Gastrocnemius medialis (tissue), 4 donors: Measurements from ENCODE around the gene ARHGAP28. TPM values are rescaled to one million over a fixed set of nuclear protein-coding genes. Genes with fewer than 3 reads are reported as not detected.

Experiments used
- ATAC-seq, 2 donors: fragments of 150-250 bp; one replicate each; pipeline ENCODE4 v1.9.1; 2016
- DNase-seq, 2 donors: peaks; one replicate each; pipeline ENCODE4 v3.0.0-alpha.2; 2019
- H3K27ac ChIP-seq, 4 donors: fragments of 200-600 bp; sonication (generic); 1 replicate in 1 of 4; 2 replicates in 3 of 4; pipeline ENCODE4 v1.5.1; 2016 to 2018; ENCODE audit warnings: mild to moderate bottlenecking in 2 of 4, moderate library complexity in 1 of 4
- H3K27me3 ChIP-seq, 3 donors: fragments of 200-600 bp; sonication (generic) in 2 of 3; 1 replicate in 1 of 3; 2 replicates in 2 of 3; pipeline versions ENCODE4 v1.5.1 to v1.6.0; 2016 to 2019; ENCODE audit warnings: mild to moderate bottlenecking in 1 of 3, moderate library complexity in 1 of 3
- H3K36me3 ChIP-seq, 2 donors: fragments of 200-600 bp; sonication (generic) in 1 of 2; one replicate each; pipeline ENCODE4 v1.5.1; 2017 to 2018
- H3K4me1 ChIP-seq, 2 donors: fragments of 200-600 bp; sonication (generic) in 1 of 2; one replicate each; pipeline ENCODE4 v1.5.1; 2016 to 2017; ENCODE audit warnings: mild to moderate bottlenecking in 2 of 2
- H3K4me3 ChIP-seq, 4 donors: fragments of 200-600 bp; sonication (generic) in 3 of 4; 1 replicate in 1 of 4; 2 replicates in 3 of 4; pipeline ENCODE4 v1.5.1; 2016 to 2019; ENCODE audit warnings: mild to moderate bottlenecking in 2 of 4
- H3K9me3 ChIP-seq, 3 donors: fragments of 200-600 bp; sonication (generic) in 2 of 3; 1 replicate in 1 of 3; 2 replicates in 2 of 3; pipeline ENCODE4 v1.5.1; 2016 to 2019
- CTCF ChIP-seq, 5 experiments: fragments of 450-650 bp in 3 of 5; fragments of 200-600 bp in 2 of 5; sonication (generic) in 2 of 5; IDR thresholded peaks in 4 of 5; conservative IDR thresholded peaks in 1 of 5; 1 replicate in 4 of 5; 2 replicates in 1 of 5; pipeline ENCODE4 v1.5.1; 2016 to 2019; ENCODE audit warnings: antibody characterized with exemption in 5 of 5, mild to moderate bottlenecking in 3 of 5, moderate library complexity in 3 of 5
- POLR2A ChIP-seq, 2 donors: fragments of 450-650 bp; IDR thresholded peaks; one replicate each; pipeline ENCODE4 v1.6.1; 2017; ENCODE audit warnings: antibody characterized with exemption in 2 of 2, mild to moderate bottlenecking in 2 of 2, moderate library complexity in 2 of 2
- in situ Hi-C, 4 donors: fragments of 200-750 bp; cut with MboI; loops; one replicate each; pipeline versions ENCODE4 v1.15.0 to v1.8.0; 2017; ENCODE audit warnings: low sequenced_read_pairs in 4 of 4
- intact Hi-C: fragments of 100-400 bp; cut with DNase I; formaldehyde crosslinking; loops from one replicate; pipeline ENCODE4 v1.15.1; 2023; ENCODE audit warnings: low total_unique reads
- total RNA-seq, 4 donors: library from RNA; depleted of rRNA; stranded (reverse); fragments of >200 nt; gene quantifications; one replicate each; pipeline versions ENCODE4 v1.1.0 to v1.2.3, GENCODE V29; 2016

ARHGAP28 gene
- total RNA-seq, 4 donors from 2014 or later = 4.6 to 17.9 (median 6.2) TPM

DNA sequence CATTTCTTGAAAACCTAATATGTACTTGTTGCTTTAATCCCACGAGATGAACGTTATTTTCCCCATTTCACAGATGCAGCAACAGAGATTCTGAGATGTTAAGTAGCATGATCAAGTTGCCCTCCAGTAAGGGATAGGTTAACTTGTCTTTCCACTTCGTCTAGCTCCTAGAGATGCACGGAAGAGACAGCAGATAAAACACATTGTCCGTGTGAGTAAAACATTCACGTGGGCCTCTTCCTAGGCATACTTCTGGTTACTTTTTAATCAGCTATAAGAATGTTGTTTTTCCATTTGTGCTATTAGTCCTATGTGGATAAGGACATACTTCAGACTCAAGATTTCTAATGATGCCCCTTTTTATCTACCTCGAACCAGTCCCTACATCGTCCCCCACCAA, 1.2 kb upstream of the ARHGAP28 start:
- ATAC-seq (no peak), DNase-seq (no peak)
- Histone ChIP-seq H3K27ac (peak overlapping the region; percentile 80 to 88 (median 88)), H3K9me3 (no peaks in the 10 kb centered on the region), H3K4me1 (peaks cover 11 to 28% of the 10 kb centered on the region in 2 donors), H3K27me3 (no peaks in the 10 kb centered on the region), H3K4me3 (no peak overlapping the region), H3K36me3 (no peaks in the 10 kb centered on the region)
- intact Hi-C loops (loop anchor here (5.0 to 10.0 kb wide), 3 partner anchors 106 to 149 kb away; no protein-coding TSS in a partner anchor), in situ Hi-C loops (loop anchor here in 1 of 4 donors (10.0 kb wide), 1 partner anchor 156 kb away; no protein-coding TSS in a partner anchor)
- TF ChIP-seq CTCF (IDR thresholded peaks at IDR 0.05 in 4 of 5, conservative IDR thresholded peaks at IDR 0.05 in 1 of 5) (no peak), POLR2A (IDR thresholded peaks at IDR 0.05) (no peak)

GRCh38 chr18:6728809-6729246, 688 bp upstream of the ARHGAP28 start:
- intact Hi-C loops = loop anchor here (5.0 to 10.0 kb wide), 3 partner anchors 106 to 148 kb away; no protein-coding TSS in a partner anchor
- in situ Hi-C loops = loop anchor here in 1 of 4 donors (10.0 kb wide), 1 partner anchor 156 kb away; no protein-coding TSS in a partner anchor
- DNase-seq (no peak), ATAC-seq (peak; percentile 34 to 37)
- peak overlapping the region; percentile 80 to 88 (median 88) for H3K27ac ChIP-seq
- no peak for TF ChIP-seq CTCF (IDR thresholded peaks at IDR 0.05 in 4 of 5, conservative IDR thresholded peaks at IDR 0.05 in 1 of 5)
- TF ChIP-seq POLR2A (IDR thresholded peaks at IDR 0.05) = no peak
- H3K27me3 ChIP-seq = no peaks in the 10 kb centered on the region
- no peaks in the 10 kb centered on the region for H3K9me3 ChIP-seq
- H3K36me3 ChIP-seq = no peaks in the 10 kb centered on the region
- H3K4me3 ChIP-seq = peak overlapping the region; percentile 22 to 67 (median 61)
- H3K4me1 ChIP-seq = peaks cover 11 to 32% of the 10 kb centered on the region in 2 donors

GRCh38 chr18:6730416-6731221, 1.1 kb downstream of the ARHGAP28 start:
- intact Hi-C loops = loop anchor here (2.0 to 5.0 kb wide), 2 partner anchors 52 to 1433 kb away; partner anchors contain the start of gene ZBTB14
- peak overlapping the region; percentile 80 to 88 (median 88) for H3K27ac ChIP-seq
- no peak for DNase-seq

DNA sequence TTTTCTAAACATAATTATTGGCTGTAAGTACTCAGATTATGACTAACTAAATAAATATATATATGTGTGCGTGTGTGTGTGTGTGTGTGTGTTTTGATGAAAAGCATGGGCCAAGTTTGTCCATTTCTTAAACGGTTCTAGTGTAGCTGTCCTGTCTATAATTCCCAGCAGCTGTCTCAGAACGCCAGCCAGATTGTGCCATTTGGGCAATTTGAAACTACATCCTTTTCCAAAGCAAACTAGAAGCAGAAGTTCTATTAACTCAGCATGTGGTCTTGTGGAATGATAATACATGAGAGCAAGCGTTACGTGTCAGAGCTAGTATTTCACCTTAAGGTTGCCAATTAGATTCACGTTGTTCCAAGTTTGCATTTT, 1.7 kb downstream of the ARHGAP28 start:
- Histone ChIP-seq H3K36me3 (no peaks in the 10 kb centered on the region), H3K27ac (peak overlapping the region; percentile 80 to 88 (median 88)), H3K9me3 (no peaks in the 10 kb centered on the region), H3K4me1 (peaks cover 11 to 35% of the 10 kb centered on the region in 2 donors), H3K27me3 (no peaks in the 10 kb centered on the region), H3K4me3 (peak overlapping the region in 3 of 4 donors; percentile 60 to 67 (median 65))
- in situ Hi-C loops = no loop called here
- DNase-seq = peak; percentile 42 to 58
- intact Hi-C loops = loop anchor here (2.0 to 5.0 kb wide), 2 partner anchors 52 to 1434 kb away; partner anchors contain the start of gene ZBTB14
- TF ChIP-seq CTCF (IDR thresholded peaks at IDR 0.05 in 4 of 5, conservative IDR thresholded peaks at IDR 0.05 in 1 of 5) = no peak
- TF ChIP-seq POLR2A (IDR thresholded peaks at IDR 0.05) = no peak
- peak; percentile 53 to 67 for ATAC-seq

More at GRCh38 chr18:6730416-6731221, 1.1 kb downstream of the ARHGAP28 start:
- Histone ChIP-seq H3K27me3 (no peaks in the 10 kb centered on the region), H3K36me3 (no peaks in the 10 kb centered on the region), H3K4me1 (peaks cover 11 to 35% of the 10 kb centered on the region in 2 donors), H3K4me3 (peak overlapping the region; percentile 60 to 67 (median 64)), H3K9me3 (no peaks in the 10 kb centered on the region)
- TF ChIP-seq CTCF (IDR thresholded peaks at IDR 0.05 in 4 of 5, conservative IDR thresholded peaks at IDR 0.05 in 1 of 5) (no peak), POLR2A (IDR thresholded peaks at IDR 0.05) (no peak)
- no peak for ATAC-seq
- in situ Hi-C loops = no loop called here
